Measurements from ENCODE around the gene GORAB.

Gene GORAB

DNA sequence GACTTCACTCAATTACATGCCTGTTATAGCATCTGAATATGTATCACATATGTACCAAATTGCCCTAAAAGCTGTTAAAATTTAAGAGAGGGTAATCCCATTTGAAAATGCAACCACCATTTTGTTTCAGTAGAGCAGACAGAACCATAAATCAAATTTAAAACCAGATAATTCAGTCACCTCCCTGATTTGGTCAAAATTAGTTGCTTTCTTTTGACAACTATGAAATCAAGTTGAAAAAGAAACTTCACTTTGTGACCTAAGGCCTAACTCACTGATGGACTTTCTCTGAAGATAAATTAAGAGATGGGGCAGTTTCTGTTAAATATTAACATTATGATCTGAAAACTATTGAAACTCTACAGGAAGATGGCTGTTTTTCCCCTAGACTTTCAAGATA, 6.7 kb downstream of the GORAB start:
- DNase-seq, result no peak

DNA sequence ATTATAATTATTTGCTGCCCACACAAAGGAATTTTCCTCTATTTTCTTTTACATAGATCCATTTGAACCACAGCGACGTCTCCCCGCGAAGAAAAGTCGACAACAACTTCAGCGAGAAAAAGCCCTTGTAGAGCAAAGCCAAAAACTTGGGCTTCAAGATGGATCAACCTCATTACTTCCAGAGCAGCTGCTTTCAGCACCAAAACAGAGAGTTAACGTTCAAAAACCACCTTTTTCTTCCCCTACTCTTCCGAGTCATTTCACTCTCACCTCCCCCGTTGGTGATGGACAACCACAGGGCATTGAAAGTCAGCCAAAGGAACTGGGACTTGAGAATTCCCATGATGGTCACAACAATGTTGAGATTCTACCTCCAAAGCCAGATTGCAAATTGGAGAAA, 7.2 kb downstream of the GORAB start:
- no peak for DNase-seq

DNA sequence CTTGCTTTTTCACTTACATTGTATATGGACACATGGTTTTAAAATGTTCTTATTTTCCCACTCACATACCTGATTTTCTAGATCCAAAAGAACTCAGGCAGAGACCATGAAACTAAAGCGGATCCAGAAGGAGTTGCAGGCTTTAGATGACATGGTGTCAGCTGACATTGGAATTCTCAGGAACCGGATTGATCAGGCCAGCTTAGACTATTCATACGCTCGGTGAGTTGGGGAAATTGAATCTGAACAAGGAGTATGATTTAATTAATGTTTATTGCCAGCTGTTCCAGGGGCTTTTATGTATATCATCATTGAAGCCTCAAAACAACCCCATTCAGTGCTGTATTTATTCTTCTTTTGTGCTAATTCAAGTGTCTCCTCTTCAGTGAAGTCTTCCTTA, 12.7 kb downstream of the GORAB start:
- peak; percentile 89 for DNase-seq

DNA sequence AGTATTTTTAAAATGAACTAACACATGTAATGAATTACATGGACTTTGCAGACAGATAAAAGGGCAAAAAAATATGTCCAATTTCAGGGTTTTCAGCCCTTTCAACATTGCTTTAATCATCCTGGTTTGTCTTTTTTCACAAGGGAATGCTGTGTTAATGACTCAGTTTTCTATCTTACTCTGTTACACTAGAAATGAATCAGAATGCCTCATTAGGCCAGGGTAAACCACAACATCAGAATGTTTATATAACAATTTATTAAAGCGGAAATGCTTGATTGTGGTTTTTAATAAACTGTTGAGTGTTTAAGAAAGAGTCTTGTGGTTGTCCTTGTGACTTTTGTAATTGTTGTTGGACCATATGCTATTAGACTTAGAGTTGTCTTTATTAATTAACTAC, 13.5 kb downstream of the GORAB start:
- no peak for DNase-seq

DNA sequence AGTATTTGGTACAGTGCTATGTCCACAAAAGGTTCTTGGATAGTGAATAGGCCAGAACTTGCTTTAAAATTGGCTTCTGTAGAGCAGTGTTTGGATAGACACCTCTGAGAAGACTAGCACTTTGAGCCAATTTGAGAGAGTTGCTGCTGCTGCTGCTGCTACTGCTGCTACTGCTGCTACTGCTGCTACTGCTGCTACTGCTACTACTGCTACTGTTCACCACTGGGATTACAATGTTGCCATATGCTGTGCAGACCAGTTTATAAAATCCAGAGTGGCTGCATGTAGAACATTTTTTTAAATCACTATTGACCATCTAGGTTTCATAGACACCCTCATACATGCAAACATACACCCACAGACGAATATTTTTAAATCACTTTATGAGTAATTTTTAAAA, 15.3 kb downstream of the GORAB start:
- no peak for DNase-seq

DNA sequence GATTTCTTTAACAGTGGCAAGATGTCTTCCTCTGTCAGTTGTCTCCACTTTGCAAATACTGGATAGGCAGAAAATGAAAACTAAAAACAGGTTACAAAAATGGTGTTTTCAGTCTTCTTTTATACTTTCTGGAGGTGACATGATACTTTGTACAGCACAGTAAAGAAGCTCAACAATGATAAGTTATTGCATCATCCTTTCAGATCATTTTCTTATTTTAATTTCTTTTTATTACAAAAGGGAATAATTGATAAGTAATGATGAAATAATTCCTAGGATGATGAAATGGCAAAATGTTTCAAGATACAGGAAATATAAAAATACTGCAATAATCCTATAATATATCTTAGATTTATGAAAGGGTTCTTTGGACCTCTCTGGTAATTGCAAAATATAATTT, 16.5 kb downstream of the GORAB start:
- no peak for DNase-seq

DNA sequence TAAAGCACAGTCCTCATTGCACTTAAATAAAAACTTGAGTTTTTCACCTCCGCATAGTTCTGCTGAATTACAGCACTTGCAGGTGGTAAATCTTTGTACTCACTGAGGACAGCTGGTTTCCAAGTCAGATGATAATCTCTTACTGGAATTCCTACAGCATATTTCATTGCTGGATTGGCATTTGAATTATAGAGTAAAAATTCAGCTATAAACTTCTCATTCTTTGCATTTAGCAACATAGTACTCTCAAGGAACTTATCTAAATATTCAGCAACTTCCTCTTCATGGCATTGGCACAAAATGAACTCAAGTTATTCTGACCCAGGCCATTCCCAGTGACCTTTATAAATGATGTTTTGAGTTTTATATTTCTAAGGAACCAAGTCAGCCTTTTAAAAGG, 23.4 kb downstream of the GORAB start:
- no peak for DNase-seq

DNA sequence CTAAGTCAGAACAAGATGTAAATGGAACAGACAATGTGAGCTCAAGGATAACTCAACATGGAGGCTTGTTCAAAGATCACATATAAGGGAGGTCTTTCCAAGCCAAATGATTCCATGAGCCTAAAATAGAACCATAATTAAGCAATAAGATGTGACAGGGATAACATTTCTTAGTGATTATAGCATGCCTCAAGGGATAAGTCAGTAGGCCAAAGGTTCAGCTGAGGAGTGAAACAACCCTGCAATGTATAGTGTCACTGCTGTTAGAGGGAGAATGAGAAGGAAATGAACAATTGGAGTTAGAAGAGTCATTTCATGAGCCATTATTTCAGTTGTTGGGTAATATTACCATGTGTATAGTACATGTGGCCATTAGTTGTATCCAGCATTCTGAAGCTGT, 25.0 kb downstream of the GORAB start:
- DNase-seq, result no peak

DNA sequence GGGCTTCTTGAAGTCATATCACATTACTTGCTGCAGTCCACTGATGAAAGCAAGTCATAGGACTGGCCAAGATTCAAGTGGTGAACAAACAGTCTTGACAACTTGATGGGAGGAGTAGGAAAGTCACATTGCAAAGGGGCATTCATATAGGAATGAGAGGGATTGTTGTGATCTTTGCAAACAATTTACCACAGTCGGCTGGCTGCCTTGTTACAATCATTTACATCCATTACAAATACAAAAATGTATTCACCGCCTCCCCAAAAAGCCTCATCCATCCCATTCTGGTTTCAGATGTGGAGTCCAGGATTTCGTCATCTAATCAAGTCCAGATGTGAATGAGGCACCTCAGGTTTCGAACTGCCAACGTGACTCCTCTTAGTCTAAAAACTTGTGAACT, 26.8 kb downstream of the GORAB start:
- no peak for DNase-seq

DNA sequence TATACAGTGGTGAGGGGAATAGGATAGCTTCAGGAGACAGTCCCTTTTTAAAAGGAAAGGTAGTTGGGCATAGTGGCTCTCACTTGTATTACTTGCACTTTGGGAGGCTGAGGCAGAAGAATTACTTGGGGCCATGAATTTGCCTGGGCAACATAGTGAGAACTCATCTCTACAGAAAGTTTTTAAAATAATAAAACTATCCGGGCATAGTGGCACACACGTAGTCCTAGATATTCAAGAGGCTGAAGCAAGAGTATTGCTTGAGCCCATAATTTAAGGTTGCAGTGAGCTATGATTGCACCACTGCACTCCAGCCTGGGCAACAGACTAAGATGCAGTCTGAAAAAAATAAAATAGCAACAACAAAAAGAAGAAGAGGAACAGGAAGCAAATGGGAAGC, 27.2 kb downstream of the GORAB start:
- DNase-seq, result no peak

DNA sequence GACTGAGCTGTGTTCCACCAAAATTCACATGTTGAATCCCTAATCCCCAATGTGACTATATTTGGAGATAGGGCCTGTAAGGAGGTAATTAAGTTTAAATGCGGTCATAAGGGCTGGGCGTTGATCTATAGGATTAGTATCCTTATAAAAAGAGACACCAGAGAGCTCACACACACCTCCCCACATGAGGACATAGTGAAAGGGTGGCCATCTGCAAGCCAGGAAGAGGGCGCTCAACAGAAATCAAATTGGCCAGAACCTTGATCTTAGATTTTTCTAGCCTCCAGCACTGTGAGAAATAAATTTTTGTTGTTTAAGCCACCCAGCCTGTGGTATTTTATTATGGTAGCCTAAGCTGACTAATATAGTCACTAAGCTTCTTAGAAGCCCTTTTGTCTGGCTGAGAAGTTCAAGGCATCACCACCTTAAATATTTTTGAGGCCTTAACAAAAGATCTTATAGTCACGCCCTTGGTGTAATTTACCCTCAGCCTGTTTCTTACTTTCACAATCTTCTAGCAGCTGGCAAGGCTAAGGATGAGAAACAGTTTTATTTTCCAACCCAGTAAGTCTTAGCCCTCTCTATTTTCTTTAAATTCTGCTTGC, 28.8 kb downstream of the GORAB start:
- DNase-seq, result no peak

DNA sequence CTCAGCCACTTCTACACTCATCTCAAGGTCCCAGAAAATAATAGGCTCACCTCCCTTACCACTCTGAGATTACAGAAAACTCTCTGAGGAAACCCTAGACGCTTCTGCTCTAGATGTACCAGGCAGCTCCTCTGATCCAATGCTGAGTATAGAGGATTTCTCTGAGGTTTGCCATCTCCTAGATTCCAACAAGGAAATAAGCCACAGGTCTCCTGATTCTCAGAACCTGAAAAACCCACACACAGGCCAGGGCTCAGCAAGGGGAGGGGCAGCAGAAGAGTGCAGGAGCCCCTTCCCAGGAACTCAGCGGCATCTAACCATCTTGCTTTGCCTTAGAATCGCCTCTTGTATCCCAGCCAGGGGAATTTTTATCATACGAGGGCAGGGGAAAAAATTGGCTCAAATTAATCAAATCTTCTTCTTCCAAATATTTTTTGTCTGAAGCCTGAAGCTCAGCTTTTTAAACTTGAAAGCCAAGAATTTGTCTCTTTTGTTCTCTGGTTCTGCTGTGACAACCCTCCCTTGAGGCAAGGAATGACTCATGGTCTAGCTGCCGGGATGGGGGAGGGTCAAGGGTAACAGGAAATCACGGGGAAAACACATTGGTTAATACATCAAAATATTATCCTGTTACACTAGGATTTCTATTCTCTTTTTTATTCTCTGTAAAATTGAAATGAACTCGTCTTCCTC, 30.8 kb downstream of the GORAB start:
- no peak for DNase-seq

DNA sequence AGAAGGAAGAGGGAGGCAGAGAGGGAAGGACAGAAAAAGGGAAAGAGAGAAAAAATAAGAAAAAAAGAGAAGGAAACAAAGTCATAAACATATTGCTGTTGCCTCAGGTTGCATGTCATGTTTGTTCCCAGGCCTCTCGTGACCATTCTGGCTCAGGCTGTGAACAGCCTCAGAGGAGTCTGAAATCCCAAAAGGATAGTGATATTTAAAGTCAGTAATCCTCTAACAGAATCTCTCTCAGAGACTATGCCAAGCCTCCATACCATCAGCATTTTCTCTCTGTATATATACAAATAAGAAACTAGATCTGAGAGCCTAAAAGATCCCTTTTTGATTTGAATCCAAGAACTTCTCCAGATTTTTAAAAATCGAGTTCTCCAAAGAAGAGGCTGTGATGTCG, 35.2 kb downstream of the GORAB start:
- DNase-seq, result no peak

DNA sequence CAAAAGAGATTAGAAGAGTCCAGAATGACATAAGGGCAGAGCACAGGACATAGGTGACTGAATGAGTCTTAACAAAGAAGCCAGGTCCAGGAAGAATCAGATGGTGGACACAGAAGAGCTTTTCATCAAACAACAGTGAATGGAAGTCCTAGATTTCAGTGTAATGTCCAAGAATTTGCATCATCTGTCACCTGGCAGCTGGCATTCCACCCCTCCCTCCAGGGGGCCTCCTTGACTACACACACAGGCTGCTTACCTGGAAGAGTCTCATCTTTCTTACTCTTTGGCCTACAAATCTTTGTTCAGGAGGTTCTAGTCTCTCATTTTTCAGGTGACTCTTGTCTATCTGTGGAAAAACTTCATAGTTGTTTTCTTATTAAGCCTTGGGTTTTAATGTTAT, 36.2 kb downstream of the GORAB start:
- no peak for DNase-seq

DNA sequence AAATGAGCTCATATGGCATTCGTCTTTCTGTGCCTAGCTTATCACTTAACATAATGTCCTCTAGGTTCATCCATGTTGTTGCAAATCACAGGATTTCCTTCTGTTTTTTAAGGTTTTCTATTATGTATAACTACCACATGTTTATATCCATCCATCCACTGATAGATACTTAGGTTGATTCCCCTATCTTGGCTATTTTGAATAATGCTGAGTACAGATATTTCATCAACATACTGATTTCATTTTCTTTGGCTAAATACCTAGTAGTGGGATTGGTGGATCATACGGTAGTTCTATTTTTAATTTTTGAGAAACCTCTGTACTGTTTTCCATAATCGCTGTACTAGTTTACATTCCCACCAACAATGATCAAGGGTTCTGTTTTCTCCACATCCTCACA, 45.0 kb downstream of the GORAB start:
- no peak for DNase-seq

DNA sequence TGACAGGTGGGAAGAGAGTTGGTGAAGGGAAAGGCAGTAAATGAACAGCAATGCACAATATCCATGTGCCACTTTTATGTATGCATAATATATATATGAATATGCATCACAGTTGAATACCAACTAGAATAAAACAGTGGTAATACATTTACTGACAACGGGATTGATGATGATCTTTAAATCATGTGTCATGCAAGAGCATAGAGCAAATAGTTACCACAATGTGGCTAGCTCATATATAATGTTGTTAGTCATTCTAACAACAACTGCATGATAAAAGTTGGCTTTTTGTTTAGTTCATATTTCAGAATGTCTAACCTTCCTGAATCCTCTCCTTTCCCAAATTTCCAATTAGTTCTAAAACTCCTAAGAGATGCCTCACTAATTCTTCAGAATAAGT, 46.4 kb downstream of the GORAB start:
- no peak for DNase-seq

DNA sequence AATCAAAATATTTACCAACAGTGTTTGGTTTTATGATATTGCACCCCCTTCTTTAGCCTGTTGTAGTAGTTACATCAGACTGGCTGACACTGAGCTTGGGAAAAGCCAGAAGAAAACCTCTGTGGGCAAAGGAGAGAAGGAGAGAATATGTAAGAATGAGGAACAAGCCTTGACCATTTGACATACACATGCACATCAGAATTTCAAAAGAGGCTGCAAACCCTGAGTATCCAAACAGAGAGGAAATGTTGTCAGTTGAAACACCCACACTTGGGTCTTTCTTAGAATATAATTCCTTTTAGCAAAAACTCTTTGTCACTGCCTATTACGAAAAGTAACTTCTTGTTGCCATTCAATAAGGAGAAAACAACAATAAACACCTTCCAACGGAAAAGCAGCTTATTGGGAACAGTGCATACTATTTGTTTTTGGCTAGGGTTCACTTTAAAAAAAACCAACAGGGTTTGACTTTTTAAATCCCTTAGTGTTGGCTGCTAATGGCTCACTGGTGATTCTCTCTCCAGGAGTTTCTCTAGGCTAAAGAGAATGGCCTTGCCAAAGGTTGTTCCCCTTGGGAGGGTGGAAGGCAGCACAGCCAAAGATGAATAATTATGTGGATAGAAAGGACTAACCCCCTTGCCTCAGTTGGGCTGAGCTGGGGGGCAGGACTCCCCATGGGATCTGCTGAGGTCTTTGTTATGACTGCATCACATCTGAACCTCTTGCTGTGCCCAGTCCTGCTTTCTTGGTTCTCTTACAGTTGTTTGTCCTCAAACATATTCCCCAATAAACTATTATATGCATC, 48.9 kb downstream of the GORAB start:
- no peak for DNase-seq

DNA sequence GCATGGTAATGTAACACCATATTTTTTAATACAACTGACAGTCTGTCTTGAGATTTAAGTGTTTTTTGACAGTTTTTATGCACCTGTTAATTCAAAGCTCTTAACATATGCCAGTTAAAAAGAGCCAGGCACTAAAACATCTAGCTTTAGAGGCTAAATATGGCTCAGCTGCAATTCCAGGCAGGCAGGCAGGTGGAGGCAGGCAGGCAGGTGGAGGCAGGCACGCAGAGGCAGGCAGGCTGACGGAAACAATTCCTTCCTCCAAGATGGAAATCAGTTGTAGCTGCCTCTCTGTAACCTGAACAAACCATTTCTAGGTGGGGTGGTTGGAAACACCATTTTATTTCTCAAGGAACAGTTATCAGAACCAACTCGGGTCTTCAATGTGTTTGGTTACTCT, 51.2 kb downstream of the GORAB start:
- DNase-seq, result peak; percentile 86

DNA sequence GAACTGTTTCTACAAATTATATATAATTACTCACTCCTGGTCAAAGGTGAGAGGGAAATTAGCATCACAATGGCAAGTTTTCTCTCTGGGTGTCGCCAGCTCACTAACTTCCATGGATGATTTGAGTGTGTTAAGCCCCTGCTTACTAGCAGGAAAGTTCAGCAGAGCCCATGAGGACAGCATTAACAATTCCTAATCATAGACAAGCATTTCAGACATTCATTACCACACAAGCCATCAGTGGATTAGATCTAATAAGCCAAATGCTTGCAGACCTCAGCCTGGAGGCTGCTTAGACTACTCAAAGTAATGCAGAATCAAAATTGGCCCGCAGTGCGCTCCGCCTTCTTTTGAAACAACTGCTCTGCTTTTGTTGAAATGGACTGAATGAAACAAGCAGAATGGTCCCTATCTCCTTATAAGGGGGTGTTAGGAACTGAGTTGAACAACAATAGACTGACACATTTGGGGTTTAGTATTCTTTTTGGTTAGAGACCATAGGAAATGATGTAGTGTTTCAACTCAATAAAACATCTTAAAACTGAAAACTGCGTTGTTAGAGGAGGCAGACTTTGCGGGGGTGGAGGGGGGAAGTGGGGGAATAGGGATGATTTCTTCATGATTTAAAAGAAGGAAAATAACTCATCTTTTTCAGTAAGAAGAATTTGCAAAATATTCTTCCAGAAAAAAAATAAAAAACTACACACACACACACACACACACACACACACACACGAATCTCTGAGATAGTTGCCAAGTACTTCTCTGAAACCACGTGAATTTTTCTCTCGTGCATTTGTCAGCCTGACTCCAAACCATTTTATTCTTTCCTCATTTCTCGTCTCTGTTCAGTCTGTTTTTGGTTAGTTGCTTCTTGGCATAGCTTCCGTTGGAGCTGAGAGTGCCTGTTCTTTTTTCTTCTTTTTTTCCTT, 54.6 kb downstream of the GORAB start:
- DNase-seq, result no peak

DNA sequence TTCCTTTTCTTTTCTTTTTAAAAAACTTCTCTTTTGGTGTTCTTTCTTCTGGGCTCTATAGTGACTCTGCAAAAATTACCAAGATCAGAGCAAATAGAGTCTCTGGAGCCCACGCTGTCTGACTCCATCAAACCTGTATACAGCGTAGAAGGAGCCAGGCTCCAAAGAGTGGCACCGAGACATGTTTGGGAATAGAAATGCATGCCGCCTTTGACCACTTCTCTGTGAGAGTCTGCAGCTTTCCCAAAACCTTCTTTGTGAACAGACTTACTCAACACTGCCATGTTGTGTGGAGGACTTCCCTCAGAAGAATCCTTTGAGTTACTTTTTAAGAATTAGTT, 55.3 kb downstream of the GORAB start:
- no peak for DNase-seq

DNA sequence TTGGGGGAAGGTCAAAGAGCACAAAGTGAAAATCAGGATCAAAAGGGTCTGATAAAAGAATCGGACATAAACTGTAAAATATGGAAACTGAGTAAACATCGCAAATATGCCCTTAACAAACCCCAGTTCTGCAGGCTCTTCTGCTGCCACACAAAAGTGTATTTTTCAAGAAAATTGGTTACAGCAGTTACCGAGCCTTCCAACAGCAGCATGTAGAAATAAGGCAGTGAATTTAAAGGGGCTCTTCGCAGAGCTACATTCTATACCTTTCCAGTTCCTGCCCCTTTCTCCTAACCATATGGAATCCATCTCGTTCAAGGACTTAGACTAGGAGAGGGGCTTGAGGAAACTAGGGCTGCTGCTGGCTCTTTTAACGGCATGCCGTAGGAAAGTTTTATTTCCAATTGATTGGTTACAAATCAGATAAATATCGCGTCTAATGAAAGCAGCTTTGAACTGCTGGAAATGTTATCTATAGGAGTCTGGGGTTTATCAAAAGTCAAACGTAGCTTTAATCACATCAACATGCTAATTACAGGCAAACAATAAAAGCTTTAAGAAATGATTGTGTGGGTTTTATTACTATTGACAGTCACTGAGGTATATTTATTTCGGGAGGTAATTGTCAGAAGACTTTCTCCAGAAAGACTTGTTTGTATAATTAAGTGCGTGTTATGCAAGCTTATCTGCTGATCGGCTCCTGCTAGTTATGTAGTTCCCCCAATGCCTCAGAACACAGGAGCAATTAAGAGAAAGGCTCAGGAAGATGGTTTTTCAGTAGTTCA, 59.1 kb downstream of the GORAB start:
- DNase-seq, result peak; percentile 54

DNA sequence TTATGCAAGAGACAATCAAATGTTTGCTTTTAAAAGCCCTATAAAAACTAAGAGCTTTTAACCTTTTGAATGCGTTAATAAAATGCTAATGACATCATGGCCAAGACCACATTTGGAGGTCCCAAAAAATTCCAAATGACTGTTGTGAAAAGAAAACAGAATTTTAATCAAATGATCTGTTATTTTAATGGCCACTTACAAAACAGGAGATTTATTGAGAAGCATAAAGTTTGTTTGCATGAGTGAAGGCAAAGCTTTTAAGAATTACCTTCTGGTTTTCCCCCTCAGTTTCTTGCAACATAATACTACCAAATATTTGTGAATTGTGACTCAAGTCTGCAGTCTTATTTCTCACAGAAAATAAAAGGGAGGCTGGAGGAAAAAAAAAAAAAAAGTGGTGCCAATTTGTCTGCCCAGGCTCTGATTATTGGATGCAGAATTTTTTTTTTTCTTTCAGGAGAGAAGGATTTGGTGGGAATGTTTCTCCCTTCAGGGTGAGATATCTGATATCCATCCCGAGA, 60.7 kb downstream of the GORAB start:
- peak; percentile 32 for DNase-seq
